ENCODE results near the gene RBL1.
"Not testable (repeated sequence)": the region's sequence is repeated elsewhere in the genome, so short reads cannot be mapped to it uniquely, and the experiment has no call there.

Gene RBL1

DNA sequence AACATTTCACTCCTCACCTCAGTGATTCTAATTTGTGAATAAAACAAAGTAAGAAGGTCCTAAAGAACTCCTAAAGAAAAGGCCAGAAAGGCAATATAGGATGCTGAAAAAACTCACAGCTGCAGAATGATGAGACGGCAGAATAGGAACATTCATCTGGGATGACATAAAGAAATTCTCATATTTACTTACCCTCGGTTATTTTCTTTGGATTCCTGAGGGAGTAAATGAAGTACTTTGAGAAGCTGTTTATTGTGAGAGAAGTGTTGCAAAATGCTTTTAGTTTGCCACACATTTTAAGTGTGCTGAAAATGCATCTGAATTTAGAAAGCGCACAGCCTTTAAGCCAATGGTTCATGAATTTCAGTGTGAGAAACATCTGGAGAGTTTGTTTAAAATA lies 35.7 kb upstream of the RBL1 start:
- Mint-ChIP-seq H3K27ac (no peak overlapping the region), H3K27me3 (ENCODE audit: low read depth) (no peaks in the 10 kb centered on the region), H3K4me1 (no peaks in the 10 kb centered on the region), H3K36me3 (ENCODE audit: low read depth) (peaks cover 4% of the 10 kb centered on the region), H3K9me3 (no peaks in the 10 kb centered on the region), H3K4me3 (no peak overlapping the region)
- TF ChIP-seq, protein P1, sequence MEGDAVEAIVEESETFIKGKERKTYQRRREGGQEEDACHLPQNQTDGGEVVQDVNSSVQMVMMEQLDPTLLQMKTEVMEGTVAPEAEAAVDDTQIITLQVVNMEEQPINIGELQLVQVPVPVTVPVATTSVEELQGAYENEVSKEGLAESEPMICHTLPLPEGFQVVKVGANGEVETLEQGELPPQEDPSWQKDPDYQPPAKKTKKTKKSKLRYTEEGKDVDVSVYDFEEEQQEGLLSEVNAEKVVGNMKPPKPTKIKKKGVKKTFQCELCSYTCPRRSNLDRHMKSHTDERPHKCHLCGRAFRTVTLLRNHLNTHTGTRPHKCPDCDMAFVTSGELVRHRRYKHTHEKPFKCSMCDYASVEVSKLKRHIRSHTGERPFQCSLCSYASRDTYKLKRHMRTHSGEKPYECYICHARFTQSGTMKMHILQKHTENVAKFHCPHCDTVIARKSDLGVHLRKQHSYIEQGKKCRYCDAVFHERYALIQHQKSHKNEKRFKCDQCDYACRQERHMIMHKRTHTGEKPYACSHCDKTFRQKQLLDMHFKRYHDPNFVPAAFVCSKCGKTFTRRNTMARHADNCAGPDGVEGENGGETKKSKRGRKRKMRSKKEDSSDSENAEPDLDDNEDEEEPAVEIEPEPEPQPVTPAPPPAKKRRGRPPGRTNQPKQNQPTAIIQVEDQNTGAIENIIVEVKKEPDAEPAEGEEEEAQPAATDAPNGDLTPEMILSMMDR (IDR thresholded peaks at IDR 0.05; ENCODE audit: unreplicated experiment in 3 of 3) = no peak

DNA sequence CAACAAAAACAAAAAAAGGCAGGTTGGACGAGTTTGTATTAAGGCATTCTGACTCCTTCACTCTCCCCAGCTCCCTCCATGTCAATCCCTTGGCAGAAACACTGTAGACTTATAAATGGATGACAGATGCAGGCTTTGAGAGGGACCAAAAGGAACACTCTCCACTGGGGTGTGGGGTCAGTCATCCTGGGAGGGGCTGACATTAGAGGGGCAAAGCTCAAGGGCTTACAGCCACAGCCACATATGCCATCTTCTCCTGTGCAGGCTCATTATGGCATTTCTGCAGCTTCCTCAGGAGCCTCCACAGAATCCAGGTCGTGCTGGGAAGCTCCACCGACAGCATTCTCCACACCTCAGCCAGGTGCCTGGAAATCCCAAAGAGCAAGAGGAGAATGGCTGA lies 33.0 kb upstream of the RBL1 start:
- TF ChIP-seq, protein P1 (IDR thresholded peaks at IDR 0.05; ENCODE audit: unreplicated experiment in 3 of 3) = no peak

DNA sequence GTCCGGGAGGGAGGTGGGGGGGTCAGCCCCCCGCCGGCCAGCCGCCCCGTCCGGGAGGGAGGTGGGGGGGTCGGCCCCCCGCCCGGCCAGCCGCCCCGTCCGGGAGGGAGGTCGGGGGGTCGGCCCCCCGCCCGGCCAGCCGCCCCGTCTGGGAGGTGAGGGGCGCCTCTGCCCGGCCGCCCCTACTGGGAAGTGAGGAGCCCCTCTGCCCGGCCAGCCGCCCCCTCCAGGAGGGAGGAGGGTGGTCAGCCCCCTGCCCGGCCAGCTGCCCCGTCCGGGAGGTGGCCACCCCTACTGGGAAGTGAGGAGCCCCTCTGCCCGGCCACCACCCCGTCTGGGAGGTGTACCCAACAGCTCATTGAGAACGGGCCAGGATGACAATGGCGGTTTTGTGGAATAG lies 30.5 kb upstream of the RBL1 start:
- H3K36me3 Mint-ChIP-seq (ENCODE audit: low read depth) = peaks cover 11% of the 10 kb centered on the region
- not testable (repeated sequence) for H3K27ac Mint-ChIP-seq; H3K9me3 Mint-ChIP-seq; H3K4me3 Mint-ChIP-seq; H3K27me3 Mint-ChIP-seq (ENCODE audit: low read depth); H3K4me1 Mint-ChIP-seq

More for the DNA sequence above, 33.0 kb upstream of the RBL1 start:
- H3K27ac Mint-ChIP-seq = no peak overlapping the region
- no peaks in the 10 kb centered on the region for H3K27me3 Mint-ChIP-seq (ENCODE audit: low read depth)
- H3K9me3 Mint-ChIP-seq = peaks cover 3% of the 10 kb centered on the region
- no peak overlapping the region for H3K4me3 Mint-ChIP-seq
- H3K36me3 Mint-ChIP-seq (ENCODE audit: low read depth) = peaks cover 7% of the 10 kb centered on the region
- no peaks in the 10 kb centered on the region for H3K4me1 Mint-ChIP-seq

DNA sequence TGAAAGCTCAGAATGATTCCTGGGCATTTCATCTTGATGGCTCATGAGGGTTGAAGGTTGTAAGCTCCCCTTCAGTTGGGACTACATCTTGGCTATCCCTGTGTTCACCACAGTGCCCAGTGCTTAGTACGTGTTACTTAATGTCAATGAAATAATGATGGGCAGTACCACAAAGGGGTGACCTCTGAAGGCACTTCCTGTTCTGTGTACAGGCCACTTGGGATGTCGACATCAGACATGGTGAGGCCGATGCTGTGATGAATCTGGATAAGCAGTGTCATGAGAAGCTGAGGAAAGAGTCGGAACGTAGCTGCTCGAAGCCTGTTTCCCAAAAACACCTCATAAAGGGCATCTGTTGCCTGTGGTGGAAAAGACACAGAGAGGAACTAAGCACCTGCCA lies 27.6 kb upstream of the RBL1 start:
- TF ChIP-seq, protein P1 (IDR thresholded peaks at IDR 0.05; ENCODE audit: unreplicated experiment in 3 of 3) = no peak
- Mint-ChIP-seq H3K27ac (no peak overlapping the region), H3K9me3 (peaks cover 7% of the 10 kb centered on the region), H3K36me3 (ENCODE audit: low read depth) (peaks cover 7% of the 10 kb centered on the region), H3K4me3 (no peak overlapping the region), H3K27me3 (ENCODE audit: low read depth) (no peaks in the 10 kb centered on the region), H3K4me1 (no peaks in the 10 kb centered on the region)

GRCh38 chr20:37120497-37120896 lies 24.7 kb upstream of the RBL1 start:
- peaks cover 7% of the 10 kb centered on the region for H3K9me3 Mint-ChIP-seq
- no peaks in the 10 kb centered on the region for H3K4me1 Mint-ChIP-seq

GRCh38 chr20:37119356-37120036 lies 23.7 kb upstream of the RBL1 start:
- Mint-ChIP-seq H3K27me3 (ENCODE audit: low read depth) (no peaks in the 10 kb centered on the region), H3K9me3 (peaks cover 4% of the 10 kb centered on the region), H3K36me3 (ENCODE audit: low read depth) (peaks cover 8% of the 10 kb centered on the region), H3K27ac (no peak overlapping the region), H3K4me3 (no peak overlapping the region), H3K4me1 (no peaks in the 10 kb centered on the region)
- TF ChIP-seq, protein P1 (IDR thresholded peaks at IDR 0.05; ENCODE audit: unreplicated experiment in 3 of 3) = no peak

More at GRCh38 chr20:37120497-37120896, 24.7 kb upstream of the RBL1 start:
- Mint-ChIP-seq H3K27me3 (ENCODE audit: low read depth) (no peaks in the 10 kb centered on the region), H3K36me3 (ENCODE audit: low read depth) (peaks cover 11% of the 10 kb centered on the region), H3K4me3 (no peak overlapping the region), H3K27ac (no peak overlapping the region)
- TF ChIP-seq, protein P1 (IDR thresholded peaks at IDR 0.05; ENCODE audit: unreplicated experiment in 3 of 3) = no peak
